Fibroblast of peridontal ligament (primary cell): Measurements from ENCODE around the gene CCNJ.
"Not testable (repeated sequence)": the region's sequence is repeated elsewhere in the genome, so short reads cannot be mapped to it uniquely, and the experiment has no call there.

Source experiments
- DNase-seq: peaks from one replicate; pipeline ENCODE4 v3.0.0-alpha.2; 2010; ENCODE audit errors: extremely low read depth

The CCNJ gene, protein sequence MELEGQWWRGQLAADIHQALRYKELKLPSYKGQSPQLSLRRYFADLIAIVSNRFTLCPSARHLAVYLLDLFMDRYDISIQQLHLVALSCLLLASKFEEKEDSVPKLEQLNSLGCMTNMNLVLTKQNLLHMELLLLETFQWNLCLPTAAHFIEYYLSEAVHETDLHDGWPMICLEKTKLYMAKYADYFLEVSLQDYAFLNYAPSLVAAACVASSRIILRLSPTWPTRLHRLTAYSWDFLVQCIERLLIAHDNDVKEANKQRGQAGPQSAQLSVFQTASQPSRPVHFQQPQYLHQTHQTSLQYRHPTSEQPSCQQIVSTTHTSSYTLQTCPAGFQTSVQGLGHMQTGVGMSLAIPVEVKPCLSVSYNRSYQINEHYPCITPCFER

GRCh38 chr10:96043033-96043892, at the start of gene CCNJ:
Gene CCNJ (plus strand): TSS chr10:96043583. CDS start chr10:96044394, 811 bp downstream.
- DNase-seq, result peak; percentile 84

GRCh38 chr10:95994376-95994775, 49.0 kb upstream of the CCNJ start:
- not testable (repeated sequence) for DNase-seq

- no peak for DNase-seq
Observed at GRCh38 chr10:95998255-95998784, 45.1 kb upstream of the CCNJ start.

DNA sequence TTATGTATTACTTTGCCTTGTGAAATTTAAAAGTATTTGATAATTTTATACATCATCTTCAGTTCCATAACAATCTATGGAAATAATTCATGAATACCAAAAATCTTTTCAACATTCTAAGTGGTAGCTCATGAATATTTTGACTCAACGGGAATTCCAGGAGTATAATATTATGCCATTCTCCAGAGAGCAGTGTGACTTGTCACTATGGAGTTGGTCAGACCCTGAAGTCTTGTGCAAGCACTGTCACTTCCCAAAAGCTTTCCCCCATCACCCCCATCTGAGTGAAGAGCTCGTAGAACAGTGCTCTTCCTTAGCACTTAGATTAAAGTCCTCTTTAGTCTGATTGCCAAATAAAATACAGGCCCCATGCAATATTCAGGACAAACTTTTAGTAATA, 29.4 kb upstream of the CCNJ start:
- DNase-seq, result no peak

- no peak for DNase-seq
Observed at GRCh38 chr10:96014473-96015102, 28.8 kb upstream of the CCNJ start.

DNA sequence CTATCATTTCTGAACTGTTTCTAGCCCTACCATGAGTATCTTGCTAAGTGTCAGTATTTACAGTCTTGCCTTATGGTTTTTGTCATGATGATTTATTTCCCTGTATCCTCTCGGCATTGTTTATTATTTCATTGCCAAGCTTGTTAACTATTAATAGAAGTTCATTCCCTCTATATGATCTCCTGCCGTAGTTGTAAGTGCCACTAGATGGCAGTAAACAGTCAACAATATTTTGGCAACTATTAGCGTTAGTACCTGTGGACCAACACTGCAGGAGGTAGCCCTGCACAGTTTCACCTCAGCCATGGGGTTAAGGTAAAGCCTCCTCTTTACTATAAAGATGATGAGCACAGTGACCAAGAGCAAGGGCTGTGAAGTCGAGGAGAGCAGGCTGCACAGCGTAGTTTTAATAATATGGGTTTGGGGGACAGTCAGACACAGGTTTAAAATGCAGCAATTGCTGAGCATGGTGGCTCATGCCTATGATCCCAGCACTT, 26.1 kb upstream of the CCNJ start:
- peak; percentile 63 for DNase-seq

DNA sequence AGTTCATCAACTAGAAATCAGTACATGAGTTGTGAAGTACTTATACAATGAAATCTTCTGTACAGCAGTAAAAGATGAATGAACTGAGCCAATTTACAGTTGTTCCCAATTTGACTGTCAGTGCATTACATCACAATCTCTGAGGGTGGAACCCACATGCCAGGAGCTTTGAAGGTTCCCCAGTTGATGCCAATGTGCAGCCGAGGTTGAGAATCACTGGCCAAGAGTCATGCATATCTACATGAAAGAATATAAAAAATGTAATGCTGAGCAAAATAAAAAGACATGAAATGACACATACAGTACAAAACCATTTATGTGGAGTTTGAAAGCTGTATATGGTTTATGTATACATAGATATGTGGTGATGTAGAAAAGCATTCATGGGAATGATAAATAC, 22.1 kb upstream of the CCNJ start:
- no peak for DNase-seq

DNA sequence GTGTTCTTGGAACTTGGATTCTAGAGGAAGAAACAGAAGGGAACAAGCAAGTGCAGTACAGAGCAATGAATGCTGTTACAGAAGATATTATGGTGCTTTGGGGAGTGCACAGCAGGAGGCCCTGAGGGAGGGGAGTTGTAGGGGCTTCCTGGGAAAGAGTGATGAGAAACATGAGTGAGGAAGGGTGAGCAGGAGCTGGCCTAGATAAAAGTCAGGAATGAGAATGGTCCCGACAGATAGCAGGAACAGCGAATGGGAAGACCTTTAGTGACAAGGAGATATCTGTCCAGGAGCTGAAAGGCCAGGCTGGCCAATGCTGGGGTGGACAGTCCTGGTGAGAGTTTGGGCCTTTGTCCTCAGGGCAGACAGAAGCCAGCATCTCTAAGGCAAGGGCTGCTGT, 20.6 kb upstream of the CCNJ start:
- no peak for DNase-seq

- DNase-seq, result no peak
Observed at GRCh38 chr10:96023168-96023567, 20.2 kb upstream of the CCNJ start.

GRCh38 chr10:96025566-96025965, 17.8 kb upstream of the CCNJ start:
- no peak for DNase-seq

- no peak for DNase-seq
Observed at GRCh38 chr10:96034625-96035024, 8.8 kb upstream of the CCNJ start.

GRCh38 chr10:96038476-96039387, 4.7 kb upstream of the CCNJ start:
- no peak for DNase-seq

DNA sequence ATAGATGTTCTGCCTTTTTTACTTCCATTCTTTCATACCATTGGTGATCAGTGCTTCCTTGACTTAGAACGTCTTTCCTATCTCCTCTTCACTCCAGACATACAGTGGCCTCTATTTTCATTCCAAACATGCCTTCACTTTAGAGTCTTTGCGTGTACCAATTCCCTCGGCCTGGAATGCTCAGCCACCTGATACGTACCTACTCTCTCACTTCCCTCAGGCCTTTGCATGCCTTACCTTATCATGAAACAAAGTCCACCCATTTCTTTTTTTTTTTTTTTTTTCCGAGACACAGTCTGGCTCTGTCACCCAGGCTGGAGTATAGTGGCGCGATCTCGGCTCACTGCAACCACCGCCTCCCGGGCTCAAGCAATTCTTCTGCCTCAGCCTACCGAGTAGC, 2.2 kb upstream of the CCNJ start:
- no peak for DNase-seq

DNA sequence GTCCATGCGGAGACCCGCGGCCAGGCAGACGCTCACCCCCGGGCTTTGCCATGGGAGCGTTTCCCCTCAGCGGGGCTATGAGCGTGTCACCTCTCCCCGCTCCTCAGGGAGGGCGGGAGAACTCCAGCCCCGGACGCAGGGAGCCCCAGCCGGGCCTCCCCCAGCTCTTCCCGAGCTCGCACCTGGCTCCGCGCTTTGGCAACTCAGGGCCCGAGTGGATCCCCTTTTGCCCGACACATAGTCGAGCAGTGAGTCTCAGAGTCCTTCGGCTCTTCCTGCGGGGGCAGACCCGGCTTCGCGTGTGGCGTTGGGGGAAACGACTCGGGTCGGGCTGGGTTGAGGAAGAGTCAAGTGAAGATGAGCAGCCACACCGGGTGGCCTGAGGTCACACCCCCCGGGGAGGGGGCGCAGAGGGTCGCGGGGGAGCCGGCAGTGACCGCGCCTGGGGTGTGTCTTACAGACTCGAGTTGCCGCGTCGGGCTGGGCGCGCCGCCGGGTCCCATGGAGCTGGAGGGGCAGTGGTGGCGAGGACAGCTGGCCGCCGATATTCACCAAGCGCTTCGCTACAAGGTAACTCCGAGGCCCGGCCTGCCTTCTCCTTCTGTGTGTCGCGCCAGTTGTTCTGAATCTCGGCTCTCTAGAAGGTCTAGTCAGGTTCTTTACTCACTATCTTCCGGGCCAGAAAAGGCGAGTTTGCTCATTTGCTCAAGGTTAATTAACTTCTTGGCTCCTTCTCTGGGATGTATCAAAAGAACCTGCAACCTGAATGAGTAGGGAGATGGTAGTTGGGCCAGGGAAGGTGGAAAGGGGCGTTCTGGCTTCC, 721 bp downstream of the CCNJ start:
- DNase-seq, result peak; percentile 31

GRCh38 chr10:96044736-96045135, 1.4 kb downstream of the CCNJ start:
- DNase-seq, result peak; percentile 64

- DNase-seq, result no peak
Observed at GRCh38 chr10:96046546-96046945, 3.2 kb downstream of the CCNJ start.

DNA sequence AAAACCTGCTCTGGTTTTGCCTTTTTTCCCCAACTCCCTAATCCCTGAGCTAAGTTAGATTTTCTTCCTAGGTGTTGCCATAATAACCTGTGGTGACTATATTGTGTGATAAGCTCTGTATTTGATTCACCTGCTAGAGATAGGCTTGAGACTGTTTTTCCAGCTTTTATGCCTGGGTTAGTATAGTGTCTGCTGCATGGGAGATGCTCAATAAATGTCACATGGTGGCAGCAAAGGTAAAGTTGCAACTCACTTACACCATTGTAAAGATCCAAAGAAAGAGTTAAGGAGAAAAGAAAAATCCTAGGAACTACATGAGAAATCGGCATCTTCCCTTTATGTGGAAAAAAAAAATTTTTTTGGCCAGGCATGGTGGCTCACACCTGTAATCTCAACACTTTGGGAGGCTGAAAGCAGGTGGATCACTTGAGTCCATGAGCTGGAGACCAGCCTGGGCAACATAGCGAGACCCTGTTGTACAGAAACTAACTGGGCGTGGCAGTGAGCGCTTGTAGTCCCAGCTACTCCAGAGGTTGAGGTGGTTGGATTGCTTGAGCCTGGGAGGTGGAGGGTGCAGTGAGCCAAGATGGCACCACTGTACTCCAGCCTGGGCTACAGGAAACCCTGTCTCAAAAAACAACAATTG, 3.7 kb downstream of the CCNJ start:
- DNase-seq, result no peak

DNA sequence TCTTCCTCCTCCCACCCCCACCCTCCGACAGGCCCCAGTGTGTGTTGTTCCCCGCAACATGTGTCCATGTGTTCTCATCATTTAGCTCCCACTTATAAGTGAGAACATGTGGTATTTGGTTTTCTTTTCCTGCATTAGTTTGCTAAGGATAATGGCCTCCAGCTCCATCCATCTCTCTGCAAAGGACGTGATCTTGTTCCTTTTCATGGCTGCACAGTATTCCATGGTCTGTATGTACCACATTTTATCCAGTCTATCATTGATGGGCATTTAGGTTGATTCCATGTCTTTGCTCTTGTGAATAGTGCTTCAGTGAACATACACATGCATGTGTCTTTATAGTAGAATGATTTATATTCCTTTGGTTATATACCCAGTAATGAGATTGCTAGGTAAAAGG, 4.5 kb downstream of the CCNJ start:
- DNase-seq, result not testable (repeated sequence)

DNA sequence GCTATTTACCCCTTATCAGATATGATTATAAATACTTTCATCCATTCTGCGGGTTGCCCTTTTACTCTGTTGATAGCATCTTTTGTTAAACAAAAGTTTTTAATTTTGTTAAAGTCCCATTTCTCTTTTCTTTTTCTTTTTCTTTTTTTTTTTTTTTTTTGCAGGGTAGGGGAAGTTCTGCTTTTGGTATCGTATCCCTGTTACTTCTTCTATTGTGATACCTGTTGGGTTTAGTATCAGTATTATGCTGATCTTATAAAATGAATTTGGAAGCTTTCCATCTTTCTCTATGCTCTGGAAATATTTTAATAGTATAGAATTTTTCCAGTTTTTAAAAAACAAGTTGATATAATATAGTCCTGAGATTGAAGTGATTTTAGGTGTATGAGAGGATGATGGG, 6.0 kb downstream of the CCNJ start:
- DNase-seq, result no peak

- DNase-seq, result no peak
Observed at GRCh38 chr10:96053985-96054384, 10.6 kb downstream of the CCNJ start.
